MM.1S (cell line): ENCODE measurements around the gene ZEB2.
A peak's percentile ranks its signal among the peaks of the same experiment; 100 is the strongest.

Experiments used
- DNase-seq: peaks from one replicate; pipeline ENCODE4 v3.0.0-alpha.2; 2015
- H2AFZ ChIP-seq: fragments of 300-600 bp; sonication (generic); 2 replicates; pipeline ENCODE4 v1.6.0; 2016; ENCODE audit warnings: antibody characterized with exemption, low read length
- H3F3A ChIP-seq: fragments of 300-600 bp; sonication (generic); 2 replicates; pipeline ENCODE4 v1.6.1; 2016; ENCODE audit warnings: mild to moderate bottlenecking, antibody characterized with exemption, low read length, moderate library complexity, mixed read lengths; ENCODE audit not compliant: insufficient read depth
- H3K27ac ChIP-seq: fragments of 300-600 bp; sonication (generic); 2 replicates; pipeline ENCODE4 v1.5.1; 2016; ENCODE audit warnings: mild to moderate bottlenecking, low read length
- H3K27me3 ChIP-seq: fragments of 300-600 bp; sonication (generic); replicated peaks from 2 replicates; pipeline ENCODE4 v1.6.0; 2016; ENCODE audit warnings: low read length; ENCODE audit not compliant: insufficient read depth
- H3K36me3 ChIP-seq: fragments of 300-600 bp; sonication (generic); replicated peaks from 2 replicates; pipeline ENCODE4 v1.6.1; 2016; ENCODE audit warnings: mild to moderate bottlenecking, low read length, mixed read lengths; ENCODE audit not compliant: insufficient read depth
- H3K4me1 ChIP-seq: fragments of 300-600 bp; sonication (generic); 2 replicates; pipeline ENCODE4 v1.6.1; 2016; ENCODE audit warnings: low read length, mixed read lengths
- H3K4me2 ChIP-seq: fragments of 300-600 bp; sonication (generic); 2 replicates; pipeline ENCODE4 v1.6.0; 2016; ENCODE audit warnings: low read depth, low read length
- H3K4me3 ChIP-seq: fragments of 300-600 bp; sonication (generic); 2 replicates; pipeline ENCODE4 v1.5.1; 2016; ENCODE audit warnings: low read length, mixed read lengths
- H3K79me2 ChIP-seq: fragments of 300-600 bp; sonication (generic); 2 replicates; pipeline ENCODE4 v1.6.1; 2016; ENCODE audit warnings: mixed run types, low read length, mixed read lengths
- H3K9ac ChIP-seq: fragments of 300-600 bp; sonication (generic); 2 replicates; pipeline ENCODE4 v1.6.1; 2016; ENCODE audit warnings: low read length, mixed read lengths
- H3K9me2 ChIP-seq: fragments of 300-600 bp; sonication (generic); replicated peaks from 2 replicates; pipeline ENCODE4 v1.6.1; 2016; ENCODE audit warnings: mild to moderate bottlenecking, low read length, mixed read lengths; ENCODE audit not compliant: insufficient read depth
- H3K9me3 ChIP-seq: fragments of 300-600 bp; sonication (generic); replicated peaks from 2 replicates; pipeline ENCODE4 v1.6.1; 2016; ENCODE audit warnings: mild to moderate bottlenecking, low read length, mixed read lengths; ENCODE audit not compliant: insufficient read depth
- H4K20me1 ChIP-seq: fragments of 300-600 bp; sonication (generic); 2 replicates; pipeline ENCODE4 v1.6.1; 2016; ENCODE audit warnings: mild to moderate bottlenecking, low read length, moderate library complexity, mixed read lengths; ENCODE audit not compliant: insufficient read depth
- CTCF ChIP-seq: fragments of 300-600 bp; sonication (generic); IDR thresholded peaks from 2 replicates; pipeline ENCODE4 v1.5.1; 2016; ENCODE audit warnings: antibody characterized with exemption, low read length, mixed read lengths
- EZH2 ChIP-seq: fragments of 300-600 bp; sonication (generic); optimal IDR thresholded peaks from 2 replicates; pipeline ENCODE3; 2017; ENCODE audit warnings: low read depth, mild to moderate bottlenecking, antibody characterized with exemption, low read length, mixed read lengths
- EZH2phosphoT487 ChIP-seq: fragments of 300-600 bp; sonication (generic); IDR thresholded peaks from 2 replicates; pipeline ENCODE4 v1.6.1; 2018; ENCODE audit warnings: antibody characterized with exemption, low read length

Gene ZEB2

GRCh38 chr2:144517866-144518747 lies 1.8 kb downstream of the ZEB2 start:
- Histone ChIP-seq H3K27ac (no peak overlapping the region), H2AFZ (no peak overlapping the region), H3K9me2 (no peaks in the 10 kb centered on the region), H3F3A (0 out of 2 replicates have a peak, but pooled peaks cover 6% of the 10 kb centered on the region), H3K27me3 (peaks cover 89% of the 10 kb centered on the region), H3K9ac (no peak overlapping the region), H3K4me3 (peak overlapping the region; percentile 71), H3K9me3 (no peaks in the 10 kb centered on the region), H3K79me2 (no peaks in the 10 kb centered on the region), H3K4me1 (peaks cover 13% of the 10 kb centered on the region), H3K36me3 (no peaks in the 10 kb centered on the region), H3K4me2 (peak overlapping the region; percentile 97), H4K20me1 (no peaks in the 10 kb centered on the region)
- TF ChIP-seq CTCF: no peak
- no peak for TF ChIP-seq EZH2
- no peak for TF ChIP-seq EZH2phosphoT487
- DNase-seq: no peak

DNA sequence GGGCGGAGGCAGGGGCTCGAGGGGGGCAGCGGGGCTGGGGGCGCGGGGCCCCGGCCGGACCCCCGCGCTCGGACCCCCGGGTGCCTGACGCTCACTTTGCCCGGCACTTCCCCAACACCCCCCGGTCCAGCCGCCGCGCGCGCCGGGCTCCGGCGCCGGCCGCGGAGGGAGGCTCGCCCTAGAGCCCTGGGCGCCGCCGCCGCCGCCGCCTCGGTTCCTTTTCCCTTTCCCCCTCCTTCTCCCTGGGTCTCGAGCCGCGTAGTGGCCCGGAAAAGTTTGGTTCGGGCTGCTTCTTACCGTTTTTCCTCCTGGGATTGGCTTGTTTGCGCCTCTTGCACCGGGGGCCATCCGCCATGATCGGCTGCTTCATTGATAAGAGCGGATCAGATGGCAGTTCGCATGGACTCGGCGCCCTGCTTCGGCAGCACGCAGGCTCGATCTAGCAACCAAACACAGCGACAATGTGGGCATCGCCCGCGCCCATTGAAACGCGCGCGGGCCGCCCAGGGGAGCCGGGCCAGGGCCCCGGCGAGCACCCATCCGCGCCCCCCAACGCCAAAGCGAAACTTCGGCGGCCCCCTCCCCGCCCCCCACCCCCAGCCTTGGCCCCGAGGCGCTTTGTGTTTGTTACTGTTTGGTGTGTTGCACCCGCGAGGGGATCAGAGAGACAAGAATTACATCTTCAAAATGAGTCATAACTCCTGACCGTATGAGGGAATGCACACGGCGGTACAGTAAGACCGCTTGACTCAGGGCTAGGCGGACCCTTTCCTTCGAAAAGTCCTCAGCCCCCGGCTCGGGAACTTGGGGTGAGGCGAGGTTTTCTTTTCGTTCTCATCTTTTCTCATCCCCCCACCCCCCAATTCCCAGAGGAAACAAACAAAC lies 2.7 kb downstream of the ZEB2 start:
- Histone ChIP-seq H3K4me2 (peak overlapping the region; percentile 97), H3K9ac (no peak overlapping the region), H3K9me2 (no peaks in the 10 kb centered on the region), H3K9me3 (no peaks in the 10 kb centered on the region), H3K27ac (no peak overlapping the region), H3K4me3 (peak overlapping the region; percentile 71), H4K20me1 (no peaks in the 10 kb centered on the region), H2AFZ (peak overlapping the region; percentile 46; the same call in 1 of the 2 replicates), H3K79me2 (no peaks in the 10 kb centered on the region), H3K36me3 (no peaks in the 10 kb centered on the region), H3F3A (0 out of 2 replicates have a peak, but pooled peaks cover 6% of the 10 kb centered on the region), H3K4me1 (peaks cover 13% of the 10 kb centered on the region), H3K27me3 (peaks cover 86% of the 10 kb centered on the region)
- DNase-seq: peak; percentile 39
- TF ChIP-seq EZH2phosphoT487 (no peak), EZH2 (no peak), CTCF (no peak)

DNA sequence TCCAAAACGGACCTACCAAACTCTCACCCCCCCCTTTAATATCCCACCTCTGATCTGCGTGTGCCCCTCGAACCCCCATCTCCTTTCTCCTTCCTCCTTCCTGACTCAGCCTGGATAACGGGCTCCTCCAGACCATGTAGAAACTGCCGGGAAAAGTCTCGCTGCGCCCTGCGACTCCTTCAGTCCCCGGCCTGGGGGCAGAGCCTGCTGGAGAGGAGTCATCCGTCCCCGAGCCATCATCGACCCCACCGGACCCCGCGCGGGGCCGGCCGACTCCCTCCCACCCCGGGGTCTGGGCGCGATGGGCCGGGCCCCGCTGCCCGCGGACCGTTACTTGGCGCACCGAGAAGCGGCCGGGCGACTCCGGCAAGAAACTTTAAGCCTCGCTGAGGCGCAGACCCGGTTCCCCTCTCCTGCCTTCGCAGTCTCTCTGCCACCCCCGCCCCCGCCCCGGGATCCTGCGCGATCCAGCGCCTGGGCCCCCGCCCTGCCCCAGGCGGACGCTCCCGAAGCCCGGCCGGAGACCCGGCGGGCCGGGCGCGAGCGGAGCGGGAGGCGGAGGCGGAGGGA lies 3.4 kb downstream of the ZEB2 start:
- Histone ChIP-seq H3K79me2 (no peaks in the 10 kb centered on the region), H3K4me2 (peak overlapping the region; percentile 78), H3K36me3 (no peaks in the 10 kb centered on the region), H3K9me3 (no peaks in the 10 kb centered on the region), H3K27ac (no peak overlapping the region), H3K27me3 (peaks cover 78% of the 10 kb centered on the region), H3K9me2 (no peaks in the 10 kb centered on the region), H2AFZ (0 out of 2 replicates have a peak overlapping the region, but pooled peaks have one; percentile 36), H3K4me3 (peak overlapping the region; percentile 48), H3K9ac (no peak overlapping the region), H3F3A (0 out of 2 replicates have a peak, but pooled peaks cover 6% of the 10 kb centered on the region), H3K4me1 (peaks cover 13% of the 10 kb centered on the region), H4K20me1 (no peaks in the 10 kb centered on the region)
- TF ChIP-seq EZH2phosphoT487: no peak
- no peak for TF ChIP-seq CTCF
- no peak for TF ChIP-seq EZH2
- DNase-seq: no peak
